Globus pallidus (tissue), 1 donor: Measurements from ENCODE around the gene FAM98C.
A peak's percentile ranks its signal among the peaks of the same experiment; 100 is the strongest.
"Not testable (repeated sequence)": the region's sequence is repeated elsewhere in the genome, so short reads cannot be mapped to it uniquely, and the experiment has no call there.

ENCODE experiments used
- DNase-seq: peaks from one replicate; pipeline ENCODE4 v3.0.0-alpha.2; 2015; ENCODE audit warnings: low spot score

Gene FAM98C

DNA sequence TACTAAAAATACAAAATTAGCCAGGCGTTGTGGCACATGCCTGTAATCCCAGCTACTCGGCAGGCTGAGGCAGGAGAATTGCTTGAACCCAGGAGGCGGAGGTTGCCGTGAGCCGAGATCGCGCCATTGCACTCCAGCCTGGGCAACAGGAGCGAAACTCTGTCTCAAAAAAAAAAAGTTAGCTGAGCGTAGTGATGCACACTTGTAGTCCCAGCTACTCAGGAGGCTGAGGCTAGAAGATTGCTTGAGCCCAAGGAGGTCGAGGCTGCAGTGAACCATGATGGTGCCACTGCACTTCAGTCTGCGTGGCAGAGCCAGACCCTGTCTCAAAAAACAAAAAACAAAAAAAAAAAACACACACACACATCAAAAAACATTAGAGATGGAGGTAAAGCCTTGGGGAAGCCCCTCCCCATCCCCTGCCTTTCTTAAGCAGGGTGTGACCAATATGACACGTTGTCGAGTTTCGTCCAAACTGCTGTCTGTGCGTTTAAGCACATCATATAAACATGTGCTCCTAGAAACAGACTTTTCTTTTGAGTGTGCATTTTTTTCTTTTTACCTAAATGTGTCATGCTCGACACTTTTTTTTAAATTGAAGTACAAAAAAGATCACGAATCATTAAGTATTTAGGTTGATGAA is 24.3 kb downstream of the FAM98C start:
- DNase-seq, result not testable (repeated sequence)

DNA sequence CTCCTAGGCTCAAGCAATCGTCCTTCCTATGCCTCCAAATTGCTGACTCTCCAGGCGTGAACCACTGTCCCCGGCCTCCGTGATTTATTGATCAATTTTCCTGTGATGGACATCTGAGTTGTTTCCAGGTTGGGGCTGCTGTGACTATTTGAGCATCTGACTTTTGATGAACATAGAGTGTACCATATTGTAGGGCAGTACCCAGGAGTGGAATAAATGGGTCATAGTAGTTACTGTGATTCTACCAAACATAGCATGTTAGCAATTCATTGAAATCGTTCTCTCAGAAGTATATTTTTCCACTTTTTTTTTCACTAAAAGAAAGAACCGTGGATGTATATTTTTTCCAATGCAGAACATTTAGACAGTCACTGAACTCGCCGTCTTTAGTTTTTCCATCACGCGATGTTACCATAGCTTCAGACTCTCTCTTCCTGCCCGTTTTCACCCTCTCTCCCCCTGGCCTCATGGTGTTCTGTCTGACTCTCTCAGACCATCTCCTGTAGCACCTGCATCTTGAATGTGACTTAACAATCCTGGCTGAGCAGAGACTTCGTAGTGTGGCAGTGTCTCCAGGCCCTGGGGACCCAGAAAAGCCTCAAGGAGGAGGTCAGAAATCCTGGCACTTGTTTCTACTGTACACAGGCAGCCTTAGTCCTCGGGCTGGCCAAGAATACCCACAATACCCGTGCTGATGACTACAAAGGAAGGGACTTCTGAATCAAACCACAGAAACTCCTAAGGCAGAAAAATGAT is 26.3 kb downstream of the FAM98C start:
- no peak for DNase-seq

DNA sequence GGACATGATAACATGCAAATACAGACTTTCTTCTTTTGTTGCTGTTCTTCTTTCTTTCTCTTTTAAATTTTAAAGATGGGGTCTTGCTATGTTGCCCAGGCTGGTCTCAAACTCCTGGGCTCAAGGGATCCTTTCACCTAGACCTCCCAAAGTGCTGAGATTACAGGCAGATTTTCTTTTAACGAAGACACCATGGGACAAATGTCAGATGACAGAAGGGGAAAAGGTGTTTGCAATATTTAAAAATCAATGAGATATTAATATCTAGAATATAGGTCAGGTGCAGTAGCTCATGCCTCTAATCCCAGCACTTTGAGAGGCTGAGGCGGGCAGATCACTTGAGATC is 26.9 kb downstream of the FAM98C start:
- DNase-seq, result no peak

DNA sequence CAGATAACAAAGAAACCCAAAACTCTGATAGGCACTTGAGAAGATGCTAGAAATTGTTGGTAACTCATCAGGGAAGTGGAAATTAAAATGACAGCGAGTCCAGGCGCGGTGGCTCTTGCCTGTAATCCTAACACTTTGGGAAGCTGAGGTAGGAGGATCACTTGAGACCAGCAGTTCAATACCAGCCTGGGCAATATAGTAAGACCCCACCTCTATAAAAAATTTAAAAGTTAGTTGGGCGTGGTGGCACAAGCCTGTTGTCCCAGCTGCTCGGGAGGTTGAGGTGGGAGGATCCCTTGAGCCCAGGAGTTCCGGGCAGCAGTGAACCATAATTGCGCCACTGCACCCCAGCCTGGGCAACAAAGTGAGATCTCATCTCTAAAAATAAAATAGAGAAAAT is 28.0 kb downstream of the FAM98C start:
- no peak for DNase-seq

DNA sequence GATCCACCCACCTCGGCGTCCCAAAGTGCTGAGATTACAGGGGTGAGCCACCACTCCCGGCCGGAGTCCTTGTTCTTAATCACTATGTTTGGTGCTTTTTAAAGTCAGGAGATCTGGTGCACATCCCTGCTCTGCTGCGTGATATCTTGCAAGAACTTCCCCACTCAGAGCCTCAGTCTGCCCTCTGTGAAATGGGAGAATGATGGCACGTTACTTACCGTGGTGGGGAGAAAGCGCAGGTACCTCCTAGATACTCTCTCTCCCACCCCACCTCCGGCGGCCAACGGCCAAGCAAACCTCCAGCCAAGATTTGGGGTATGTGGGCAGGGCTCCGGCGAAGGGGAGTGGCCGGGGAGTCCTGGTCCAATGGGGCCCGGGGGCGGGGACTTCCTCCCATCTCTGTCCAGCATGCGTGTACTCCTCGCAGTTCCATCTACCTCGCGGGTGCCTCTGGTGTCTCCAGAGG is 30.4 kb downstream of the FAM98C start, which contains the start of gene RYR1:
Gene RYR1, plus strand, starts transcription at position 424 of the 466 bp plus-strand sequence. CDS start 139 bp downstream, outside the sequence.
- peak; percentile 35 for DNase-seq

DNA sequence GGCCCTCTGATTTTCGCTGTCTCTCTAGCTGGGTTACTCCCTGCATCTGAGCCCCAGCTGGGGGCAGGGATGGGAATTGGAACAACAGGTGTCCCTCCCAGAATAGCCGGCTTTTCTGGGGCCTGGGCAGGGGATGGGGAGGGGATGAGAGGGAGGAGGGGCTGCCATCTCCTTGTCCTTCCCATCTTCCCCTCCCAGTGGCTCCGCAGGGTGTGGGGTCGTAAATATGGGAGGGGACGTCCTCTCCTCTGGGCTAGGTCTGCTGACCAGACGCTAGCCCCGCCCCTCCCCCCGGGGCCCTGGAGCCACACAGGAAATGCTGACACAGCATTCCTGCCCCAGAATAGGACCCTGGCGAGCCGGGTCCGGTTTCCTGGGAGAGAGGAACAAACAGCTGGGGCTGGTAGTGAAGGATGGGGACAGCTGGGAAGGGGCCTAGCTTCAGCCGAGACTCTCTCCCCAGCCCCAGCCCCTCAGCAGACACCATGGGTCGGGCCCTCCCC is 31.7 kb downstream of the FAM98C start:
- DNase-seq, result peak; percentile 54

DNA sequence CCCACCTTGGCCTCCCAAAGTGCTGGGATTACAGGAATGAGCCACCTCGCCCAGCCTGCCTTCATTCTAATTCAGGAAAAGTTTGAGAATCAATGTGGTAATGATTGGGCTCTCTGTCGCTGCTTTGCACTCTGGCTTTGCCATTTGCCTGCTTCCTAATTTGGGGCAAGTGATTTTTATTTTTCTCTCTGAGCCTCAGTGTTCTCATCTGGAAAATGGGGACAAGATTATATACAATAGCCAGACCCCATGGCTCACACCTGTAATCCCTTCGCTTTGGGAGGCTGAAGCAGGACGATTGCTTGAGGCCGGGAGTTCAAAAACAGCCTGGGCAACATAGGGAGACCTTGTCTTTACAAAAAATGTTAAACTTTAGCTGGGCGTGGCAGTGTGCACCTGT is 34.4 kb downstream of the FAM98C start:
- DNase-seq, result no peak

DNA sequence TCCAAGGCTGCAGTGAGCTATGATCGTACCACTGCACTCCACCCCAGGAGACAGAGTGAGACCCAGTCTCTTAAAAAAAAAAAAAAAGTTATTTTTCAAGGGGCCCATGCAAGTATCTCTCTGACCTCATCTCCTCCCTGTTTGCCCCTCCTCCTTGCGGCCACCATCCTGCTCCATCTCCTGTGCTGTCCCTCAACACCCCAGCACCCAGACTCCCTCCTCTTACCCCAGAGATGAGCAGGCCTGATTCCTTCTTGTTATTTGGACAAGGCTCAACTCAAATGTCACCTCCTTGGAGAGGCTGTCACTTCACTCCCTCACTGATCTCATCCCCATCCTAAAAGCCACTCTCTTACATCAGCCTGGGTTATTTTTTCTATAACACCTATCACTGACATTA is 35.0 kb downstream of the FAM98C start:
- no peak for DNase-seq

DNA sequence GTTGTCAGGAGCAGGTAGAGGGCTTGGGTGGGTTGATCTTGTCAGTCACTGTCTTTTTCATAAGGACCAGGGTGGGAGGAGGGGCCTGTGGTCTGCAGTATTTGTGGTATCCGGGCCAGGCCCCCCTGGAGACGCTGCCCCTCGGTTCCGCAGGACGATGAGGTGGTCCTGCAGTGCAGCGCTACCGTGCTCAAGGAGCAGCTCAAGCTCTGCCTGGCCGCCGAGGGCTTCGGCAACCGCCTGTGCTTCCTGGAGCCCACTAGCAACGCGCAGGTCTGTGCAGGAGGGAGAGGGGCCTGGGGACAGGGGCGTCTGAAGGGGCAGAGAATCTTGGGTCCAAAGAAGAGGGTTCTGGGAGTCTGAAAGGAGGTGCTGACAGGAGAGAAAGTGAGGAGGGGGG is 37.7 kb downstream of the FAM98C start:
- no peak for DNase-seq

DNA sequence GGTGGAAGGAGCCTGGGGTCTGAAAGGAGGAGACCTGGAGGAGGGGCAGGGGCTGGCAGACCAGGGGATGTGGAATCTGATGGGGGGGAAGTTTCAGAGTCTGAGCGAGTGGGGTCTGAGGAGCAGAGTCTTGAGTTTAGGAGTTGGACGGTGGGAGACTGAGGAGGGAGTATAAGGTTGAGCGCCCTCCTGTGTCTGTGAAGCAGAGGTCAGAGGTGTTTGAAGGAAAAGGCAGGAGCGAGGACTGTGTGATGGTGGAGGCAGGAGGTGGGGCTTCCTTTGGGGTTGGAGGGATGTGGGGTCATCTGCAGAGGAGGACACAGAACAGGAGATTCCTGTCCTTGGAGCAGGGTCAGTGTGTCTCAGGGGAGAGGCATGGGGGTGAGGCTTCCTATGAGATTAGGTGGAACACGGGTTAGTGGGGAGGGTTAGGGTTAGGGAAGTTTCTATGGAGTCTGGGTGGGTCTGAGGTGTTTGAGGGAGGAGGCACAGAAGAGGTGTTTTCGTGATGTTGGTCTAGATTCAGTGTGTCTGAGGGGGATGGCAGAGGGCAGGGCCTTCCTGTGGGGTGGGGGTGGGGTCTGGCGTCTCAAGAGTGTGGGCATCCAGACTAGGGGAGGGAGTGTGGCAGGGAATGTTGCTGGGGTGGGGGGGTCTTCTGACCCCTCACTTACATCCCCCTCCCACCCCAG is 38.9 kb downstream of the FAM98C start:
- no peak for DNase-seq

DNA sequence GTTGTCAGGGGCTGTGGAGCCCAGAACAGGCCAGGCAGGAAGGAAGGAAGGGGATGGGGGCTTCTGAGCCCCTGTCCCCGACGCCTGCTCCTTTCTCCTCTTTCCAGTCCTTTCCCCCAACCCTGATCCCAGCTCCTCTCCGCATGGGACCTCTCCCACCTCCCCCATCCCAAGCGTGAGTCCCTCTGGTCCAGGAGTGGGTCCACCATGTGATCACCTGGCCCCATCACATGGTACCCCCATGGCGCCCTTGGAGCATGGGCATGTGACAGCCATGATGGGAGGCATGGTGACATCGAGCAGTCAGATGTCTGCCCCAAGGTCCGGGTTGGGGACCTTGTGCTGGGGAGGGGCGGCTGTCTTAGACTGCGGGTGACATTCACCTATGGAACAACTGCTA is 39.8 kb downstream of the FAM98C start:
- DNase-seq, result no peak

DNA sequence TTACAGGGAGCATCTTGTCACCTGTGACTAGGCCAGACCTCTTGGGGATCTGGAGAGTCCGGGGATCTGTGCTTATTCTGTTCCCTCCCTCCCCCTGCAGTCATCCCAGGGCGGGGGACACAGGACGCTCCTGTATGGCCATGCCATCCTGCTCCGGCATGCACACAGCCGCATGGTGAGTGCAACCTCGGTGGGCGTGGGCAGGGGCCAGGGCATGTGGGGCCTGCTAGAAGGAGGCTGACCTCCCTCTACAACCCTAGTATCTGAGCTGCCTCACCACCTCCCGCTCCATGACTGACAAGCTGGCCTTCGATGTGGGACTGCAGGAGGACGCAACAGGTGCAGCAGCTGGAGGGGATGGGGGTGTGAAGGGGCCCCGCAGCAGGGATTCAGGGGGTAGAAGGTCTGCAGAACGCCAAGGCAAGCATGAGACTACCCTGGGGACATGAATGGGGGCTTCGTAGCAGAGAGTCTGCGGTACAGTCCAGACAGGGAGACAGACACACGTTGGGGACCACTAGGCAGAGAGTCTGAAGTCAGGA is 40.6 kb downstream of the FAM98C start:
- no peak for DNase-seq

DNA sequence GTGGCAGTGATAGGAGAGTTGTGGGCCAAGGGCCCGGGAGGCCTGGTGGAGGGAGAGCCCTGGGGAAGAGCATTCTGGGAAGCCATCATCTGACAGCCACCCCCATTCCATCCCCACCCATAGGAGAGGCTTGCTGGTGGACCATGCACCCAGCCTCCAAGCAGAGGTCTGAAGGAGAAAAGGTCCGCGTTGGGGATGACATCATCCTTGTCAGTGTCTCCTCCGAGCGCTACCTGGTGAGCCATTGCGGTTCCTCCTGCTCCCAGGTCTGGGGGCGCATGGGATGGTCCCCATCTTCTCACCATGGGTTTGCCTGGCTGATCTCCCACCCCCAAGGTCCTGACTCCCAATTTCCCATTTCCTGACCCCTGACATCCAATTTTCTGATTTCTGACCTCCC is 41.1 kb downstream of the FAM98C start:
- DNase-seq, result no peak

DNA sequence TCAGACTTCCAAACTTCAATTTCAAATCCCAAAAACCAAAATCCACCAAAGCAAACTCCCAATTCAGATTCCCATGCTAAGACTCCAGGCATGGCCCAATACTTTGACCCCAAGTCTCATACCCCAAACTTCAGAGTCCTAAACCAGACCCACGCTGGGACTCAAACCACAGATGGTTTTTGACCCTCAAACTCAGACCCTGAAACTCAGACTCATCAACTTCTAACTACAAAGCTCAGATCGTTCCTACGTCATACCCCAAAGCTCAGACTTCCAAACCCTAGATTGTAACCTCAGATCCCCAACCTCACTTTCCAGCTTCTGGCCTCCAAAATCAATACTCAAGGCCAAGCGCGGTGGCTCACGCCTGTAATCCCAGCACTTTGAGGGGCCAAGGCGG is 42.5 kb downstream of the FAM98C start:
- no peak for DNase-seq

DNA sequence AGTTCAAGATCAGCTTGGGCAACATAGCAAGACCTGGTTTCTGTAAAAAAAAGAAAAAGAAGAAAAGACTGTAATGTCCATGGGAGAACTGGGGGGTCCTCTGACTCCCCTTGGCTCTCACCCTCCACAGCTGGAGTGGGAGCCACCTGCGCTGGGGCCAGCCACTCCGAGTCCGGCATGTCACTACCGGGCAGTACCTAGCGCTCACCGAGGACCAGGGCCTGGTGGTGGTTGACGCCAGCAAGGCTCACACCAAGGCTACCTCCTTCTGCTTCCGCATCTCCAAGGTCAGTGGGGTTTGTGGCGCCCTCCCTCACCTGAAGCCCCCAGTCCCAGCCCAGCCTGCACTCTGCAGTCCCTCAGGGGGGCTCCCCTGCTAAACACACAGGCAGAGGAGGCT is 45.3 kb downstream of the FAM98C start:
- DNase-seq, result no peak

DNA sequence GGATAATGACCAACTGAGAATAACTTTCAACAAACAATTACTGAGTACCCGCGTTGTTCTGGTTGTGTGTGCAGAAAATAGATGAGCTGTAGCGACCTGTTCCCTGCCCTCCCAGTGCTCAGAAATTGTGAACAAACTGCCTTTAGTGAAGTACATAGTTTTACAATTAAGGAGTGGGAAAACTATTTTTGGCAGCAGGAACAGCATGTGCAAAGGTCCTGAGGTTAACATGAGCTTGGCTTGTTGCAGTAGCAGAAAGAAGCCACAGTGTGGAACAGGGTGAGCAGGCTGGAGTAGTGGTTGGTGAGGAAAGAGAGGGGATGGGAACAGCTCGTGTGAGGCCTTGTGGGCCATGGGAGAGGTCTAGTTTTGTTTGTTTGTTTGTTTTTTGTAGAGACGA is 46.6 kb downstream of the FAM98C start:
- no peak for DNase-seq

DNA sequence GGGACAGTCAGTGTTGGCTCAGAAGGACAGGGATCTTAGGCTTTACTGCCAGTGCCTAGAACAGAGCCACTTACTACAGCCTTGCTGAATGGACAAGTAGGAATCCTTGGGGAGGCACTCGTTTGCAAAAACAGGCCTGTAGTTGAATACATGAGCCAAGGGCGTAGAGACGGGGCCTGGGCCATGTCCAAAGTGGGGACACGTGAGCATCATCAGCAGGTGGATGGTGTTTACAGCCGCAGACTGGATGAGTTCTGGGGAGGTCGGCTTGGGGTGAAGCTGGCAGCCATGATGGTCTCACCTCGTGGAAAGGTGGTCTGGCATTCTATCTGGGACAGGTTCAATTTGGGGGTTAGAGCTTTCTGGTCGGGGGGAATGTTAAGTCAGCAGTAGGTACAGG is 48.1 kb downstream of the FAM98C start:
- no peak for DNase-seq

DNA sequence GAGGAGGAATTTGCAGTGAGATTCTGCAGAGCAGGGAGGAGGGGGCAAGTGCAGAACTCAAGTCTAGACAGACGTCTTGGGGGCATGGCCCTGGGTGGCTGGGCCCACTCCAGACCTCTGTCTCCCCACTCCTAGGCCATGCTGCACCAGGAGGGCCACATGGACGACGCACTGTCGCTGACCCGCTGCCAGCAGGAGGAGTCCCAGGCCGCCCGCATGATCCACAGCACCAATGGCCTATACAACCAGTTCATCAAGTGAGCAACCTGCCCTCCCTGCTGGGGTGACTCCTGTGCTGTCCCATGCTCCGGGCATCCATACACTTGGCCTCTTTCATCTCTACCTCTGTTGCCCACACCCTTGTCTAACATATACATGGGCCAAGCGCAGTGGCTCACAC is 48.7 kb downstream of the FAM98C start:
- DNase-seq, result no peak

DNA sequence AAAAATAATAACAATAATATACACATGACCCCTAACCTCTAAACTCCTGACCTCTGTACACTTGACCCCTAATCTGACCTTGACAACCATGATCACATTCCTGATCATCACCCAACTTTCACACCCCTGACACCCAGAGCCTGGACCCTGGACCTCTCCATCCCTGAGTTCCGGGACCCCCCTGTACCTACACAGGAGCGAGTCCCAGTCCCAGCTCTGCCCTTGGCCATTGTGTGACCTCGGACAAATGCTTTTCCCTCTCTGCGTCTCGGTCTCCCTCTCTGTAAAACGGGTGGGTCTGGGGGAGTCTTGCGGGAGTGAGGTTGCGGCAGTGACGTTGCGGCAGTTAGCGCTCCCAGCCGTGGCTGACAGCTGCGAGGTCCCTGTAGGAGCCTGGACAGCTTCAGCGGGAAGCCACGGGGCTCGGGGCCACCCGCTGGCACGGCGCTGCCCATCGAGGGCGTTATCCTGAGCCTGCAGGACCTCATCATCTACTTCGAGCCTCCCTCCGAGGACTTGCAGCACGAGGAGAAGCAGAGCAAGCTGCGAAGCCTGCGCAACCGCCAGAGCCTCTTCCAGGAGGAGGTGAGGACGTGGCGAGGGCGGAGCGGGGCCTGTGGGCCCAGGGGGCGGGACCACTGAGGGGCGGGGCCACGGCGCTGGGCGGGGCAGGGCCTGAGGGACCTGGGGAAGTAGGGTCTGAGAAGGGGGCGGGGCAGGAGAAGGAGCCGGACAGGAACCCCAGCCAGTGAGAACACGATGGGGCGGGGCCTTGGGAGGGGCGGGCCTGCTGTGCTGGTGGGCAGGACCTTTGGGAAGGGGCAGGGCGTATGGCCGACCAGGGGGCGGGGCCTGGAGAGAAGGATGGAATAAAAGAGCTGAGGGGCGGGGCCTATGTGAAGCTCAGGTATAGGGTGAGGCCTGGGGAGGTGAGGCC is 49.8 kb downstream of the FAM98C start:
- DNase-seq, result no peak

DNA sequence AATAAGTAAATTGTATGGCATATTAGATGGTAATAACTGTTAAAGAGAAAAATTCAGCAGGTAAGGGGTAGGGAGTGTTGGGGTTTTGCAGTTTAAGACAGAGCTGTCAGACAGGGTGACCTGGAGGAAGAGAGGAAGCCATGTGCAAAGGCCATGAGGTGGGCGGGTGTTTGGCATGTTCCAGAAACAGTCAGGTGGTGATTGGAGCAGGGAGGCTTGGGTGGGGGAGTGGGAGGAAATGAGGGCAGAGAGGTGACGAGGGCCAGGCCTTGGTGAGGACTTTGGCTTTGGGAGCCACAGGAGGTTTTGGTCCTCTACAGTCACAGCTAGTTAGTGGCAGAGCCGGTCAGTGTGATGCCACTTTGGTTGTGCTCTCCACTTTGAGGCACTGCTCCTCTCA is 50.7 kb downstream of the FAM98C start:
- no peak for DNase-seq

DNA sequence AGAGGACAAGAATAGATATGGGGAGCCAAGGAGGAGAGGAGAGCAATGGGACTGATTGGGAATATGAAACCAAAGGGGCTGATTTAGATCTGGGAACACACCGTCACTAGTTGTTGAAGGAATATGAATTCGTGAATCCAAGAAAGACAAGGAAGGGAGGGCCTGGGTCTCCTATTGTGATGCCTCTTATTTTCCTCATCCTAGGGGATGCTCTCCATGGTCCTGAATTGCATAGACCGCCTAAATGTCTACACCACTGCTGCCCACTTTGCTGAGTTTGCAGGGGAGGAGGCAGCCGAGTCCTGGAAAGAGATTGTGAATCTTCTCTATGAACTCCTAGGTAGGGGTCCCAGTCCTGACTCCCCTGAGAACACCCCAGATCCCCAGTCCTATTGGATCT is 52.1 kb downstream of the FAM98C start:
- DNase-seq, result no peak

DNA sequence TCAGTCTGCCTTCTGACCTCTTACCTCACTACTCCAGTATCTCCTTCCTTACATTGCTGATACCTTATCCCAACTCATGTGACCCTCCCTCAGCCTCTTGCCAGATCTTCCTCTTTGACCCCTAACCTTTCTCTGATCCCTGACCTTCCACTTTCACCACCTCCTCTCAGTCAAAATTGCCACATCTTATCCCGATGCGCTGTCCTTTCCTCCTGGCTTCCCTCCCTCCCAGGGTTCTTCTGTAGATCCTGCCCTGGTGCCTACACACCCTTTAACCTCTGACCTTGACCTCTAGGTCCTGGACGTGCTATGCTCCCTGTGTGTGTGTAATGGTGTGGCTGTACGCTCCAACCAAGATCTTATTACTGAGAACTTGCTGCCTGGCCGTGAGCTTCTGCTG is 54.3 kb downstream of the FAM98C start:
- no peak for DNase-seq
